Measurements from ENCODE around the gene ABHD5. TPM values are rescaled to one million over a fixed set of nuclear protein-coding genes. Genes with fewer than 3 reads are reported as not detected.
"Not testable (repeated sequence)": the region's sequence is repeated elsewhere in the genome, so short reads cannot be mapped to it uniquely, and the experiment has no call there.

The ABHD5 gene
- total RNA-seq, 1 experiment from 2014 or later, result 9.9 TPM

DNA sequence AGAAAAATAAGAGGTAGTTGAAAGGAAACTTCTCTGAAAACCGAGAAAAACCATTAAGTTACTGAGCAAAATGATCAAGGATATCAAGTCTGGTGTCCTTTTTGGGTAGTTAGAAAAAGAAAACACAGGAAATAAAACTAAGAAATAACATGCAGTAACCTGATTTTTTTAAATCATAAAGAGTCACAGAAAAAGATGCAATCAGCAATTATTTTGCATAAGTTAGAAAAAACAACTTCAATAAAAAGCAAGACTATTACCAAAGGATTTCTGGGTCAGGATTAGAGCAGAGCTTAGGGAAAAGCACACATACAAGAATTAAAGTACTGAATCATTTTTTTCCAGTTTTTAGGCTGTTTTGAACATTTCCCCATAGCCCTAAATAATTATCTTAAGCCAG is 40.4 kb upstream of the ABHD5 start:
- TF ChIP-seq CTCF (conservative IDR thresholded peaks at IDR 0.05; ENCODE audit: low read depth, low read length), result no peak
- no peak for TF ChIP-seq EZH2 (IDR thresholded peaks at IDR 0.05; ENCODE audit: borderline replicate concordance, low read depth, low read length, poor library complexity, severe bottlenecking)
- no peaks in the 10 kb centered on the region for H3K4me1 ChIP-seq (ENCODE audit: insufficient read depth, low read length, poor library complexity, severe bottlenecking)
- no peak for DNase-seq (ENCODE audit: low spot score)
- intact Hi-C loops (cut with micrococcal nuclease; ENCODE audit: unreplicated experiment), result no loop called here
- no peak overlapping the region for H3K27ac ChIP-seq (ENCODE audit: low read depth, low read length, poor library complexity, severe bottlenecking)
- ChIA-PET CTCF (no interaction called here), POLR2A (ENCODE audit: low non-redundant PET) (interaction anchor here (0.6 kb wide), 1 partner anchor 915 kb away, joined by 3 read pairs; no protein-coding TSS in a partner anchor)
- H3K27me3 ChIP-seq (replicated peaks; ENCODE audit: insufficient read depth, low read depth, low read length, poor library complexity), result no peaks in the 10 kb centered on the region
- no peaks in the 10 kb centered on the region for H3K36me3 ChIP-seq (ENCODE audit: insufficient read depth, low read length, poor library complexity, severe bottlenecking)
- H3K4me3 ChIP-seq (ENCODE audit: low read depth, low read length, poor library complexity, severe bottlenecking), result no peak overlapping the region
- no TSS peak for BruUV-seq (replicated peaks)
- H3K9me3 ChIP-seq (ENCODE audit: low read depth, low read length, poor library complexity, severe bottlenecking), result no peaks in the 10 kb centered on the region

- BruUV-seq (replicated peaks); H3K36me3 ChIP-seq (ENCODE audit: insufficient read depth, low read length, poor library complexity, severe bottlenecking); H3K4me1 ChIP-seq (ENCODE audit: insufficient read depth, low read length, poor library complexity, severe bottlenecking); DNase-seq (ENCODE audit: low spot score); H3K4me3 ChIP-seq (ENCODE audit: low read depth, low read length, poor library complexity, severe bottlenecking); POLR2A ChIA-PET (ENCODE audit: low non-redundant PET); H3K9me3 ChIP-seq (ENCODE audit: low read depth, low read length, poor library complexity, severe bottlenecking); CTCF ChIA-PET; intact Hi-C loops (cut with micrococcal nuclease; ENCODE audit: unreplicated experiment); H3K27me3 ChIP-seq (replicated peaks; ENCODE audit: insufficient read depth, low read depth, low read length, poor library complexity); H3K27ac ChIP-seq (ENCODE audit: low read depth, low read length, poor library complexity, severe bottlenecking): not testable (repeated sequence)
Measured at GRCh38 chr3:43656390-43656789, 34.3 kb upstream of the ABHD5 start.

GRCh38 chr3:43659250-43659880 is 31.4 kb upstream of the ABHD5 start:
- H3K36me3 ChIP-seq (ENCODE audit: insufficient read depth, low read length, poor library complexity, severe bottlenecking), result no peaks in the 10 kb centered on the region
- no peak for DNase-seq (ENCODE audit: low spot score)
- POLR2A ChIA-PET (ENCODE audit: low non-redundant PET), result no interaction called here
- H3K9me3 ChIP-seq (ENCODE audit: low read depth, low read length, poor library complexity, severe bottlenecking), result no peaks in the 10 kb centered on the region
- intact Hi-C loops (cut with micrococcal nuclease; ENCODE audit: unreplicated experiment), result no loop called here
- TF ChIP-seq EZH2 (IDR thresholded peaks at IDR 0.05; ENCODE audit: borderline replicate concordance, low read depth, low read length, poor library complexity, severe bottlenecking), result no peak
- no peak for TF ChIP-seq CTCF (conservative IDR thresholded peaks at IDR 0.05; ENCODE audit: low read depth, low read length)
- CTCF ChIA-PET, result no interaction called here
- no peaks in the 10 kb centered on the region for H3K4me1 ChIP-seq (ENCODE audit: insufficient read depth, low read length, poor library complexity, severe bottlenecking)
- no TSS peak for BruUV-seq (replicated peaks)
- H3K27me3 ChIP-seq (replicated peaks; ENCODE audit: insufficient read depth, low read depth, low read length, poor library complexity), result no peaks in the 10 kb centered on the region
- H3K4me3 ChIP-seq (ENCODE audit: low read depth, low read length, poor library complexity, severe bottlenecking), result no peak overlapping the region
- H3K27ac ChIP-seq (ENCODE audit: low read depth, low read length, poor library complexity, severe bottlenecking), result no peak overlapping the region

DNA sequence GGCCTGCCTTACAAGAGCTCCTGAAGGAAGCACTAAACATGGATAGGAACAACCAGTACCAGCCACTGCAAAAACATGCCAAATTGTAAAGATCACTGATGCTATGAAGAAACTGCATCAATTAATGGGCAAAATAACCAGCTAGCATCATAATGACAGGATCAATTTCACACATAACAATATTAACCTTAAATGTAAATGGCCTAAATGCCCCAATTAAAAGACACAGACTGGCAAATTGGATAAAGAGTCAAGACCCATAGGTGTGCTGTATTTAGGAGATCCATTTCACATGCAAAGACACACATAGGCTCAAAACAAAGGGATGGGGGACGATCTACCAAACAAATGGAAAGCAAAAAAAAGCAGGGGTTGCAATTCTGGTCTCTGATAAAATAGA is 29.4 kb upstream of the ABHD5 start:
- CTCF ChIA-PET; intact Hi-C loops (cut with micrococcal nuclease; ENCODE audit: unreplicated experiment); DNase-seq (ENCODE audit: low spot score); H3K4me1 ChIP-seq (ENCODE audit: insufficient read depth, low read length, poor library complexity, severe bottlenecking); H3K27me3 ChIP-seq (replicated peaks; ENCODE audit: insufficient read depth, low read depth, low read length, poor library complexity); H3K9me3 ChIP-seq (ENCODE audit: low read depth, low read length, poor library complexity, severe bottlenecking); H3K27ac ChIP-seq (ENCODE audit: low read depth, low read length, poor library complexity, severe bottlenecking); POLR2A ChIA-PET (ENCODE audit: low non-redundant PET); H3K4me3 ChIP-seq (ENCODE audit: low read depth, low read length, poor library complexity, severe bottlenecking); H3K36me3 ChIP-seq (ENCODE audit: insufficient read depth, low read length, poor library complexity, severe bottlenecking); BruUV-seq (replicated peaks): not testable (repeated sequence)

- POLR2A ChIA-PET (ENCODE audit: low non-redundant PET); H3K27me3 ChIP-seq (replicated peaks; ENCODE audit: insufficient read depth, low read depth, low read length, poor library complexity); H3K27ac ChIP-seq (ENCODE audit: low read depth, low read length, poor library complexity, severe bottlenecking); H3K4me1 ChIP-seq (ENCODE audit: insufficient read depth, low read length, poor library complexity, severe bottlenecking); CTCF ChIA-PET; H3K36me3 ChIP-seq (ENCODE audit: insufficient read depth, low read length, poor library complexity, severe bottlenecking); H3K9me3 ChIP-seq (ENCODE audit: low read depth, low read length, poor library complexity, severe bottlenecking); DNase-seq (ENCODE audit: low spot score); intact Hi-C loops (cut with micrococcal nuclease; ENCODE audit: unreplicated experiment); BruUV-seq (replicated peaks); H3K4me3 ChIP-seq (ENCODE audit: low read depth, low read length, poor library complexity, severe bottlenecking): not testable (repeated sequence)
Measured at GRCh38 chr3:43665011-43665410, 25.7 kb upstream of the ABHD5 start.
